Central memory CD8-positive, alpha-beta T cell (primary cell): ENCODE results near the gene IL24.
A peak's percentile ranks its signal among the peaks of the same experiment; 100 is the strongest.
"Not testable (repeated sequence)": the region's sequence is repeated elsewhere in the genome, so short reads cannot be mapped to it uniquely, and the experiment has no call there.

Source experiments
- ATAC-seq: fragments of 150-1000 bp; cut with Tn5 transposase; replicated peaks from 2 replicates; pipeline ENCODE4 v1.10.0; 2022; ENCODE audit warnings: mild to moderate bottlenecking, moderate FRiP score, moderate number of reproducible peaks; ENCODE audit not compliant: poor library complexity, severe bottlenecking; ENCODE audit errors: extremely low read depth
- DNase-seq, 2 donors: peaks; one replicate each; pipeline ENCODE4 v3.0.0; 2021; ENCODE audit warnings: low spot score in 2 of 2
- H3K27ac Mint-ChIP-seq: one replicate; pipeline ENCODE4 v1.8.0; 2022; ENCODE audit warnings: low read depth, mild to moderate bottlenecking, moderate library complexity, mixed read lengths
- H3K27me3 Mint-ChIP-seq: one replicate; pipeline ENCODE4 v1.8.0; 2022; ENCODE audit warnings: mixed read lengths
- H3K36me3 Mint-ChIP-seq: one replicate; pipeline ENCODE4 v1.8.0; 2022; ENCODE audit warnings: mild to moderate bottlenecking, moderate library complexity, mixed read lengths; ENCODE audit not compliant: insufficient read depth
- H3K4me1 Mint-ChIP-seq: one replicate; pipeline ENCODE4 v1.8.0; 2022; ENCODE audit warnings: mixed read lengths
- H3K4me3 Mint-ChIP-seq: one replicate; pipeline ENCODE4 v1.8.0; 2022; ENCODE audit warnings: mild to moderate bottlenecking, moderate library complexity, mixed read lengths
- H3K9me3 Mint-ChIP-seq: one replicate; pipeline ENCODE4 v1.8.0; 2022; ENCODE audit warnings: mixed read lengths

The IL24 gene

GRCh38 chr1:206912445-206913095 lies 15.3 kb downstream of the IL24 start:
- peaks cover 86% of the 10 kb centered on the region for H3K4me1 Mint-ChIP-seq
- DNase-seq = peak; percentile 41 to 43
- peak overlapping the region; percentile 76 for H3K27ac Mint-ChIP-seq
- peak overlapping the region; percentile 52 for H3K4me3 Mint-ChIP-seq
- ATAC-seq = peak; percentile 35
- peaks cover 74% of the 10 kb centered on the region for H3K36me3 Mint-ChIP-seq
- no peaks in the 10 kb centered on the region for H3K27me3 Mint-ChIP-seq
- H3K9me3 Mint-ChIP-seq = no peaks in the 10 kb centered on the region

- no peaks in the 10 kb centered on the region for H3K9me3 Mint-ChIP-seq
- peaks cover 72% of the 10 kb centered on the region for H3K36me3 Mint-ChIP-seq
- no peaks in the 10 kb centered on the region for H3K27me3 Mint-ChIP-seq
- H3K4me3 Mint-ChIP-seq = peak overlapping the region; percentile 5
- no peak overlapping the region for H3K27ac Mint-ChIP-seq
- DNase-seq (no peak), ATAC-seq (no peak)
- peaks cover 84% of the 10 kb centered on the region for H3K4me1 Mint-ChIP-seq
These were observed 16.7 kb downstream of the IL24 start for GRCh38 chr1:206913766-206914537.

GRCh38 chr1:206915030-206915735 lies 17.9 kb downstream of the IL24 start:
- H3K36me3 Mint-ChIP-seq = peaks cover 70% of the 10 kb centered on the region
- H3K9me3 Mint-ChIP-seq = no peaks in the 10 kb centered on the region
- no peak overlapping the region for H3K27ac Mint-ChIP-seq
- no peak overlapping the region for H3K4me3 Mint-ChIP-seq
- no peak for ATAC-seq
- DNase-seq = no peak
- H3K4me1 Mint-ChIP-seq = peaks cover 88% of the 10 kb centered on the region
- H3K27me3 Mint-ChIP-seq = no peaks in the 10 kb centered on the region

GRCh38 chr1:206916000-206916709 lies 18.9 kb downstream of the IL24 start:
- Mint-ChIP-seq H3K36me3 (peaks cover 67% of the 10 kb centered on the region), H3K4me1 (peaks cover 88% of the 10 kb centered on the region), H3K9me3 (no peaks in the 10 kb centered on the region), H3K4me3 (no peak overlapping the region), H3K27me3 (no peaks in the 10 kb centered on the region), H3K27ac (no peak overlapping the region)
- DNase-seq (no peak), ATAC-seq (no peak)

- H3K27me3 Mint-ChIP-seq = no peaks in the 10 kb centered on the region
- ATAC-seq (no peak), DNase-seq (no peak)
- H3K4me3 Mint-ChIP-seq = no peak overlapping the region
- H3K27ac Mint-ChIP-seq = no peak overlapping the region
- peaks cover 54% of the 10 kb centered on the region for H3K36me3 Mint-ChIP-seq
- no peaks in the 10 kb centered on the region for H3K9me3 Mint-ChIP-seq
- peaks cover 69% of the 10 kb centered on the region for H3K4me1 Mint-ChIP-seq
These were observed 20.8 kb downstream of the IL24 start for GRCh38 chr1:206918076-206918475.

GRCh38 chr1:206921772-206922265 lies 24.6 kb downstream of the IL24 start, which contains the start of gene FCMR:
Gene FCMR, minus strand, starts transcription at chr1:206921941. Its CDS starts 87 bp downstream, at chr1:206921854.
- ATAC-seq = peak; percentile 43
- DNase-seq = peak; percentile 28 to 49
- H3K36me3 Mint-ChIP-seq = peaks cover 26% of the 10 kb centered on the region
- no peak within 1 kb of the TSS for H3K27ac Mint-ChIP-seq
- H3K4me3 Mint-ChIP-seq = no peak within 1 kb of the TSS
- no peaks in the 10 kb centered on the region for H3K9me3 Mint-ChIP-seq
- no peaks in the 10 kb centered on the region for H3K27me3 Mint-ChIP-seq
- H3K4me1 Mint-ChIP-seq = peaks cover 31% of the 10 kb centered on the region

GRCh38 chr1:206922524-206922923 lies 25.3 kb downstream of the IL24 start:
- DNase-seq (no peak), ATAC-seq (no peak)
- peaks cover 19% of the 10 kb centered on the region for H3K36me3 Mint-ChIP-seq
- no peak overlapping the region for H3K27ac Mint-ChIP-seq
- peaks cover 24% of the 10 kb centered on the region for H3K4me1 Mint-ChIP-seq
- no peaks in the 10 kb centered on the region for H3K27me3 Mint-ChIP-seq
- no peak overlapping the region for H3K4me3 Mint-ChIP-seq
- no peaks in the 10 kb centered on the region for H3K9me3 Mint-ChIP-seq

GRCh38 chr1:206923009-206923960 lies 26.0 kb downstream of the IL24 start:
- Mint-ChIP-seq H3K27me3 (no peaks in the 10 kb centered on the region), H3K4me3 (no peak overlapping the region), H3K9me3 (no peaks in the 10 kb centered on the region), H3K4me1 (peaks cover 17% of the 10 kb centered on the region), H3K27ac (no peak overlapping the region), H3K36me3 (peaks cover 13% of the 10 kb centered on the region)
- ATAC-seq (peak; percentile 76), DNase-seq (peak; percentile 49 to 71)

- H3K27ac Mint-ChIP-seq, H3K9me3 Mint-ChIP-seq, ATAC-seq, H3K27me3 Mint-ChIP-seq, H3K4me3 Mint-ChIP-seq, DNase-seq: not testable (repeated sequence)
- peaks cover 14% of the 10 kb centered on the region for H3K4me1 Mint-ChIP-seq
- H3K36me3 Mint-ChIP-seq = peaks cover 11% of the 10 kb centered on the region
These were observed 26.8 kb downstream of the IL24 start for GRCh38 chr1:206923961-206924557.

- ATAC-seq = no peak
- Mint-ChIP-seq H3K27me3 (no peaks in the 10 kb centered on the region), H3K27ac (no peak overlapping the region), H3K9me3 (no peaks in the 10 kb centered on the region), H3K4me3 (no peak overlapping the region), H3K36me3 (peaks cover 10% of the 10 kb centered on the region), H3K4me1 (peaks cover 16% of the 10 kb centered on the region)
- no peak for DNase-seq
These were observed 27.4 kb downstream of the IL24 start for GRCh38 chr1:206924592-206925105.
